Adipocyte (in vitro differentiated cells): ENCODE measurements around the gene TMEFF2.
A peak's percentile ranks its signal among the peaks of the same experiment; 100 is the strongest.

Source experiments
- DNase-seq: peaks from one replicate; pipeline ENCODE4 v3.0.0-alpha.2; 2015; ENCODE audit warnings: low read depth
- H3K27me3 ChIP-seq: replicated peaks from 2 replicates; pipeline ENCODE4 v1.7.0; 2013; ENCODE audit warnings: mild to moderate bottlenecking, low read length, moderate library complexity; ENCODE audit not compliant: control insufficient read depth, insufficient read depth
- H3K36me3 ChIP-seq: 2 replicates; pipeline ENCODE4 v1.7.0; 2013; ENCODE audit warnings: low read length, mild to moderate bottlenecking, moderate library complexity; ENCODE audit not compliant: control insufficient read depth, insufficient read depth, severe bottlenecking
- H3K4me1 ChIP-seq: 2 replicates; pipeline ENCODE4 v1.7.0; 2013; ENCODE audit warnings: mild to moderate bottlenecking, low read length, moderate library complexity; ENCODE audit not compliant: control insufficient read depth, insufficient read depth
- H3K4me3 ChIP-seq: 2 replicates; pipeline ENCODE4 v1.7.0; 2013; ENCODE audit warnings: mild to moderate bottlenecking, low read length, moderate library complexity
- H3K9ac ChIP-seq: 2 replicates; pipeline ENCODE4 v1.7.0; 2013; ENCODE audit warnings: mild to moderate bottlenecking, low read length, moderate library complexity
- H3K9me3 ChIP-seq: 2 replicates; pipeline ENCODE4 v1.7.0; 2013; ENCODE audit warnings: mild to moderate bottlenecking, low read length, moderate library complexity; ENCODE audit not compliant: control insufficient read depth

Gene TMEFF2

DNA sequence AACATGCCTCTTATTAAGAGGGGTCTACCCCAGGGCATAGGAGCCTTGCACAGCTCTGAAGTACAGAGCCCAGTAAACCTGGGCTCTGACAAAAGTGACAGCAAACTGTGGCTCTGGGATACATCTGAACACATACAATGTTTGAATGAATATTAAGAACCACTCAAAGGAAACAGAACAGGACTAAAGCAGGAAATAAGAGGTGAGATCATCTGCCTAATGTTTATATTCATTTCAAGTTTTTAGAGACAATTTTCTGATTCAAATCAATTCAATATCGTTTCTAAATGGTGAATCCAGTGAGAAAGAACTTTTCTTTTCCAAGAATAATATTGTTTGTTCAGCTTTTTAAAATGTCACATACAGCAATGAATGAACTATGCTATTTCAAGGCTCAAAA lies 211.1 kb downstream of the TMEFF2 start:
- Histone ChIP-seq H3K36me3 (no peaks in the 10 kb centered on the region), H3K4me3 (no peak overlapping the region), H3K27me3 (no peaks in the 10 kb centered on the region), H3K9ac (no peak overlapping the region), H3K4me1 (no peaks in the 10 kb centered on the region), H3K9me3 (no peaks in the 10 kb centered on the region)
- DNase-seq, result no peak

DNA sequence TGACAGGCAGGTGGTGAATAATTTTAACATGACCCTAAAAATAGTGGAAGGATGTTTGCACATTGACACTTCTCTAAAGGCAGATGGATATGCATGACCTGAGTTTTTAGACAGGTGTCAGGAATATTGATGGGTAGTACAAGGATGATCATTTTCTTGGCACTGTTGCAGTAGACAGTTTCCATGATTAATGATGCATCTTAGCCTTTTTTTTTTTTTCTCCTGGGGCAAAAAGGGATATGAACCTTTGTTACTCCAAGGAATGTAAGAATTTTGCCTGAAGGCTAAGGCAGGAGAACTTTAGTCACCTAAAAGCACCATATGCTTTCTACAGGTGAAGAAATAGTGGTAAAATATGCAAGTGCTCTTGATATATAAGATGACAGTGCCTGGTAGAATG lies 211.5 kb downstream of the TMEFF2 start:
- no peaks in the 10 kb centered on the region for H3K36me3 ChIP-seq
- DNase-seq, result no peak
- no peaks in the 10 kb centered on the region for H3K27me3 ChIP-seq
- H3K9me3 ChIP-seq, result no peaks in the 10 kb centered on the region
- H3K4me3 ChIP-seq, result no peak overlapping the region
- H3K9ac ChIP-seq, result no peak overlapping the region
- no peaks in the 10 kb centered on the region for H3K4me1 ChIP-seq

DNA sequence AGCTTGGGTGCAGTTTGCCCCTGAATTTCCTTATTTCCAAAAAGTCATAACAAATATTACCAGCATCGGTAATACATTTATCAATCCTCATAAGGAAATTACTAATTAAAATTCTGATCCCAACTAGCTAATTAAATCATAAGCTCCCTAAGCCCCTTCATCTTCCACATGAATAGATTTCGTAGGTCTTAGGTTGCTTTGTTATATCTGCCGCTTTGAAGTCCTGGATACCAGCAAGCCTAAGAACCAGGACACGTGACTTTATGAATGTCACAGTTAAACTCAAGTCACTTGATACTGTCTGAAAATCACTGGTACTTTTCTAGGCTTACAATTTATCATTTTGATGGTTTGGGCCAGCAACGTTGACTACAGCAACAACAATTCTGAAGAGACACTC lies 213.0 kb downstream of the TMEFF2 start:
- H3K4me3 ChIP-seq, result no peak overlapping the region
- DNase-seq, result no peak
- H3K36me3 ChIP-seq, result no peaks in the 10 kb centered on the region
- H3K4me1 ChIP-seq, result peaks cover 14% of the 10 kb centered on the region
- no peaks in the 10 kb centered on the region for H3K27me3 ChIP-seq
- H3K9ac ChIP-seq, result no peak overlapping the region
- H3K9me3 ChIP-seq, result no peaks in the 10 kb centered on the region

DNA sequence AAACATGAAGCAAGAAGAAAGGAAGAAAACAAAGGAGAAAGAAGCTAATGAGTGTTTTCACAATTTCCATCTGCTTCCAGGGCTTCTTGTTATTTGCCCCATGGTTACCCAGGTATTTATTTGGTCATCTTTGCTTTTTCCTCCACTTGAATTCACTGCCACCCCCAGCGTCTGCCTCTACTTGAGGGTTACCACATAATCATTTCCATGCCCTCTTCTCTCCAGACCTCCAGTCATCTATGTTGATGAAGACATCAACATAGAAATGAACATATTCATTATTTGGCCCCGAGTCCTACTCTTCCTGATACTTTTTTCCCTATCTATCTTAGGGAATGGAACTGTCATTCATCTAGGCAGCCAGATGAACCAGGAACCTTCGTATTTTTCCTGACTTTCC lies 214.2 kb downstream of the TMEFF2 start:
- H3K27me3 ChIP-seq, result no peaks in the 10 kb centered on the region
- H3K9ac ChIP-seq, result no peak overlapping the region
- H3K4me3 ChIP-seq, result no peak overlapping the region
- no peaks in the 10 kb centered on the region for H3K9me3 ChIP-seq
- no peak for DNase-seq
- peaks cover 21% of the 10 kb centered on the region for H3K4me1 ChIP-seq
- H3K36me3 ChIP-seq, result no peaks in the 10 kb centered on the region

DNA sequence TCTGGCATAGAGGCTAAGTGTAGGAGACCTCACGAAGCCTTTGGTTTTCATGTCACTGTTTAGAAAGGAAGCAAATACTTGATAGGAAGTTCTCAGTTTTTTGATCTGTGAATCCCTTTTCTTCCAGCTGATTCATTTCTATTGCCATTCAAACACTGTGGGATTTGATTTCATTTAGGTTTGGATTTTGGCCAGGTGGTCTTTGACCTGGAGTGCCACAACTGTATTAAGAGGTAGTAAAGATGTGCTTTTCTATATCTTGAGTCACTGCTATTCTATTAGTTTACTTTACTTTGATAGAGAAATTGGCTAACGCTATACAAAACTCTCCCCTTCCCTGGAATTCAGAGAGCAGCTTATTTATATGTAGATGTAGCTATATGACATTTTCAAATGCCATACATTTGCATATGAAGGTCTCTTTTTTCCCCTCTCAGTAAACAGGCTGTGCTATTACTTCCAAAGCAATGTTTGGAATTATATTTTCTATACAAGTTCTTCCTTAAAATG lies 215.5 kb downstream of the TMEFF2 start:
- Histone ChIP-seq H3K27me3 (no peaks in the 10 kb centered on the region), H3K9ac (no peak overlapping the region), H3K4me1 (peaks cover 21% of the 10 kb centered on the region), H3K36me3 (no peaks in the 10 kb centered on the region), H3K4me3 (no peak overlapping the region), H3K9me3 (no peaks in the 10 kb centered on the region)
- no peak for DNase-seq

DNA sequence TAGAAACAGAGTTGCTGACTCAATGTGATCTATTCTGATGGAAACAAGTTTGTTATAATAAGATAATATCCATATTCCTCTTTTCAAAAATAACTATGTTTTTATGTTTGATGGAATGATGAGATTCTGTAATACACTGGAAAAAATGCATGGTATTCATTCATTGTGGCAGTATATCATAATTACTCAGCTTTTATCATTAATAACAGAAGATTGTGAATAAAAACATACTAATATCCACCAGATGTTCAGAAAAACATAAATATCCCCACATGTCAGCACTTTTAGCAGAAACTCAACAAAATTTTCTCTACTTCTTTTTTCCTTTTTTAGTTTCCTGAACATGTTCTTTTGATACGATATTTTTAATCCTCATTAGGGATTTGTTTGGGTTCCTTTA lies 217.0 kb downstream of the TMEFF2 start:
- peaks cover 21% of the 10 kb centered on the region for H3K4me1 ChIP-seq
- H3K27me3 ChIP-seq, result no peaks in the 10 kb centered on the region
- H3K36me3 ChIP-seq, result no peaks in the 10 kb centered on the region
- no peak for DNase-seq
- H3K4me3 ChIP-seq, result no peak overlapping the region
- no peaks in the 10 kb centered on the region for H3K9me3 ChIP-seq
- H3K9ac ChIP-seq, result no peak overlapping the region

DNA sequence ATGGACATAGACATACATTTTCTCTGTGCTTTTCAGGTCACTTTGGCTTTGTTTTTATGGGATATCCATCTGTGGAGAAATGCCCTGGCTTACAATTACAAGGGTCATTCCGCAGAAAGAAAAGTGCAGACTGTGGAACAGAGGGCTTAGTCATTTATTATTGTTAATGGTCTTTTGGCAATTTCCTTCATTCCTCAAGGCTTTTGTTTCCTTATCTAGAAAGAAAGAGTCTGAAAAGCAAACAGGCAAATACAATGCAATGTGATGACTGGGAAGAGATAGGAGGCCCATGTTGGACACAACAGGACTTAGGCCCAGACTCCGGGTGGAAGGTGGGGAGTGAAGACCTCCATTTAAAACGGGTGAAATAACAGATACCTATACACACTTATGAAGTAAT lies 218.3 kb downstream of the TMEFF2 start:
- H3K9ac ChIP-seq, result no peak overlapping the region
- H3K27me3 ChIP-seq, result no peaks in the 10 kb centered on the region
- no peak overlapping the region for H3K4me3 ChIP-seq
- peaks cover 21% of the 10 kb centered on the region for H3K4me1 ChIP-seq
- H3K9me3 ChIP-seq, result no peaks in the 10 kb centered on the region
- H3K36me3 ChIP-seq, result no peaks in the 10 kb centered on the region
- DNase-seq, result peak; percentile 67

DNA sequence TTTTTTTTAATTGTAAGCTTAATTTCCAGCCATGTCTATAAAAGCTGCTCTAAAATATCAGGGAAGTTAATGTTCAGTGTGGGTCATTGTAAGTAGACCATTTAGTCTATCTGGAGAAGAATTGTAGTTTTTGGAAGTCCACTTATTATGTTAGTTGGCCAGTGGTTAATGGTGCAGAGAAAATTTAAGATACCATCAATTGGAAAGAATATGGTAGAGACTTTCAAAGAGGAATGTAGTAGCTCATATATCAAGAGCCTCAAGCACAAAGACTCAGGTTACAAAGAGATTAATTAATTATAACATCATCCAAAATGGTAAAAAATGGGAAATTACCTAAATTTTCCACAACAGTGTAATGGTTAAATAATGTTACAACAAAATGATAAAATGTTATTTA lies 220.1 kb downstream of the TMEFF2 start:
- no peak overlapping the region for H3K4me3 ChIP-seq
- H3K4me1 ChIP-seq, result peaks cover 28% of the 10 kb centered on the region
- no peak overlapping the region for H3K9ac ChIP-seq
- H3K27me3 ChIP-seq, result no peaks in the 10 kb centered on the region
- no peak for DNase-seq
- no peaks in the 10 kb centered on the region for H3K36me3 ChIP-seq
- no peaks in the 10 kb centered on the region for H3K9me3 ChIP-seq

DNA sequence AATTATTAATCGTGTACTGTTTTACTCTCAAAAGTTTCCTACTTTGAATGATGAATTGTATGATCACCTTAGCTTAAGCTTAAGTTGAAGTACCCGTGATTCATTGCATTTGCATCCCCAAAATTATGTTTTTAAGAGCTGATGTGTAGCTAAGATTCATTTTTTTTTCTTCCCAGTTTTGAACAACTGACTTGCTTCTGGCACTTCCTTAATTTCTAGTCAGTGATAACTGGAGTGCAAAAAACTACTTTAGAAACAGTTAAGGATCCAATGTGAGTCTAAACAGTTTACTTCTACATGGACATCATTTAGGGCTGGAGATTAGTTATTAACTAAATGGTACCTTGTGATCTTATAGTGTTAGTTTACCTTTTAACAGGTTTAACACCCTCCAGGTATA lies 223.9 kb downstream of the TMEFF2 start:
- H3K27me3 ChIP-seq, result no peaks in the 10 kb centered on the region
- H3K4me3 ChIP-seq, result no peak overlapping the region
- no peak overlapping the region for H3K9ac ChIP-seq
- H3K36me3 ChIP-seq, result no peaks in the 10 kb centered on the region
- no peak for DNase-seq
- H3K4me1 ChIP-seq, result peaks cover 17% of the 10 kb centered on the region
- H3K9me3 ChIP-seq, result no peaks in the 10 kb centered on the region

DNA sequence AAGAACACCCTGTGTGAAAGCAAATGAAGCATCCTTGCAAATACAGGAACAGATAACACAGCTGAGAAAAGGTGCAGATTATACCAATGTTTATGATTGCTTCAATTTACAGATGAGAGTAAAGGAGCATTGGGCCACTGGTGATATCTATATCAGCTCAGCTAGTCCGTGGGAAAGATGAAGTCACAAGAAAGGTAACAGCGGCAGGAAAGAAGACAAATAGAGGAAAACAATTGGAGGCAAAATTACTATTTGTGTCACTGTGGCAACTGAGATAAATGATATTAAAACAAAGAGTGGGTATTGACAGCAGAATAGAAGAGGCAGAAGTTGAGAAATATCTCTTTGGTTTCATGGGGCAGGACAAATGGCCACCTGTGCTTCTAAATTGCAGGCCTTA lies 226.6 kb downstream of the TMEFF2 start:
- Histone ChIP-seq H3K4me3 (no peak overlapping the region), H3K9me3 (no peaks in the 10 kb centered on the region), H3K36me3 (no peaks in the 10 kb centered on the region), H3K4me1 (peaks cover 20% of the 10 kb centered on the region), H3K9ac (no peak overlapping the region), H3K27me3 (no peaks in the 10 kb centered on the region)
- DNase-seq, result no peak

DNA sequence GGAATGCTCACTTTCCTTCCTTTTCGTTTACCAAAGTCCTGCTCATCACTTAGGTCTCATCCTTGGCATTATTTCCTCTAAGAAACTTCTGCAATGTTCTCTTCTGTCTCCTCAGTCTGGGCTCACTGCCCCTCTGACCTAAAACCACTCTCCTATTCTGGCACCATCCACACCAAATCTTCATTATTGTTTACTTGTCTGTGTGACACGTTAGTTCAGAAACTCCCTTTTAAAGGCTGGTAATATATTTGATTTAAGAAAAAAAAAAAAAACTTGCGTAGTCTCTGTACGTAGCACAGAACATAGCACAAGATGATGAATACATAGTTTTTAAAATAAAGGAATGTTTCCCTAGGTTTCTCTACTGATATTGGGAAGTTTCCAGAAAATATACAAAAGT lies 229.0 kb downstream of the TMEFF2 start:
- DNase-seq, result no peak
- no peaks in the 10 kb centered on the region for H3K36me3 ChIP-seq
- H3K9ac ChIP-seq, result no peak overlapping the region
- H3K9me3 ChIP-seq, result no peaks in the 10 kb centered on the region
- H3K27me3 ChIP-seq, result no peaks in the 10 kb centered on the region
- peaks cover 20% of the 10 kb centered on the region for H3K4me1 ChIP-seq
- H3K4me3 ChIP-seq, result no peak overlapping the region

DNA sequence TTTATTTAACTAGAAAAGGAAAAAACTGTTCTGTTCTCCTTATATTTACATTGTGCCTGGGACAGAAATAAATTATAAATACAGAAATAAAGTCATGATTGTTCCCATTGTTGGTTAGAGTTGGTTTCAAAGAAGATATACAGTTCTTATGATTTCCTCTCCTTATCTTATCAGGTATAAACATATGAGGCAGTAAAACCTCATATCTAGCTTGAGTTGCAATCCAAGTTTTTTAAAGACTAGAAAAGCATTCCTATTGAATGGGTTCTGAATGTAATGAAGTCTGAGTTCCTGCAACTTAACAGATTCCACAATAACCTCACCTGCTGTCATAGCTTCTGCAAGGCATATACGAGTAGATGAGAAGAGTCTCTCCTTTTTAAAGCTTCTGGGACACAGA lies 233.2 kb downstream of the TMEFF2 start:
- H3K4me1 ChIP-seq, result peaks cover 8% of the 10 kb centered on the region
- DNase-seq, result no peak
- H3K9ac ChIP-seq, result no peak overlapping the region
- H3K36me3 ChIP-seq, result no peaks in the 10 kb centered on the region
- H3K4me3 ChIP-seq, result no peak overlapping the region
- H3K9me3 ChIP-seq, result no peaks in the 10 kb centered on the region
- no peaks in the 10 kb centered on the region for H3K27me3 ChIP-seq
